Measurements from ENCODE around the gene SLC6A11. TPM values are rescaled to one million over a fixed set of nuclear protein-coding genes. Genes with fewer than 3 reads are reported as not detected.

Gene SLC6A11
- total and polyA plus RNA-seq, 2 of the 13 experiments (the other 11 are each of a cell fraction or from before 2014, with no cell fraction given): 17.9 to 34.5 TPM

DNA sequence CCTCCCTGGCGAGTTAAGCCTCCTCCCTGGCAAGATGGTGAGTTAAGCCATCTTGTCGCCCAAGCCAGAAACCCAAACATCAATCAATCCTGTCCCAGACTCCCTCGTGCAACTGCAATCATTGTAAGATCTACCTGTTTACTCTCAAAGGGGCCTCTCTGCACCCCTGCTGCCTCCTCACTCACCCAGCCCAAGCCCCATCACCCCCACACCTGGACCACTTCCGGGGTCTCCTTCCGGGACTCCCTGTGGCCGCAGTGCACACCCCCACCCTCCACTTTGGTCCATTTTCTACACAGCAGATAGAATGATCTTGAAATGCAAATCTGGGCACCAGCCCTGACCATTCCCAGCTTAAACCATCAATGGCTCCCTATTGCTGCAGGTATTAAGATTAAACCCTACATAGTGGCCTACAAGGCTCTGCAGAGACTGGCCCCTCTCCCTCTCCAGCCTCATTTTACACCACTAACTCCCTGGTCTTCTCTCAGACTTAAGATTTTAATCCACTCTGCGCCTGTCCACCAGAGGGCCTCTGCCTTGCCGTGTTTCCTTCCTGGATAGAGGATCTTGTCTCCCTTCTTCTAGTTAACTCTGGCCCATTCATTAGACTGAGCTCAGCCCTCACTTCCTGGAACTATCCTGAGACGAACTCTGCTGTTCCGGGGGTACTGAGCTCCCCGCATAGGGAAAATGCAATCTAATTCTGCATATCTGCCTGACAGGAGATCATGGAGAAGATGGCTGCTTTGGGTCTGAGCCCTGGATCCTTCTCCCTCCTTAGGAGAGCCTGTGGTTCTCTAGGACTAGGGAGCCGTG is 134.7 kb downstream of the SLC6A11 start (continued):
- TF ChIP-seq, protein P1, sequence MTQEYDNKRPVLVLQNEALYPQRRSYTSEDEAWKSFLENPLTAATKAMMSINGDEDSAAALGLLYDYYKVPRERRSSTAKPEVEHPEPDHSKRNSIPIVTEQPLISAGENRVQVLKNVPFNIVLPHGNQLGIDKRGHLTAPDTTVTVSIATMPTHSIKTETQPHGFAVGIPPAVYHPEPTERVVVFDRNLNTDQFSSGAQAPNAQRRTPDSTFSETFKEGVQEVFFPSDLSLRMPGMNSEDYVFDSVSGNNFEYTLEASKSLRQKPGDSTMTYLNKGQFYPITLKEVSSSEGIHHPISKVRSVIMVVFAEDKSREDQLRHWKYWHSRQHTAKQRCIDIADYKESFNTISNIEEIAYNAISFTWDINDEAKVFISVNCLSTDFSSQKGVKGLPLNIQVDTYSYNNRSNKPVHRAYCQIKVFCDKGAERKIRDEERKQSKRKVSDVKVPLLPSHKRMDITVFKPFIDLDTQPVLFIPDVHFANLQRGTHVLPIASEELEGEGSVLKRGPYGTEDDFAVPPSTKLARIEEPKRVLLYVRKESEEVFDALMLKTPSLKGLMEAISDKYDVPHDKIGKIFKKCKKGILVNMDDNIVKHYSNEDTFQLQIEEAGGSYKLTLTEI (CRISPR knock-in tag; conservative IDR thresholded peaks at IDR 0.05): no peak
- no peak for TF ChIP-seq ZNF749 (CRISPR knock-in tag; IDR thresholded peaks at IDR 0.05; ENCODE audit: borderline replicate concordance)
- no peak for TF ChIP-seq ZNF572 (CRISPR knock-in tag; IDR thresholded peaks at IDR 0.05)

DNA sequence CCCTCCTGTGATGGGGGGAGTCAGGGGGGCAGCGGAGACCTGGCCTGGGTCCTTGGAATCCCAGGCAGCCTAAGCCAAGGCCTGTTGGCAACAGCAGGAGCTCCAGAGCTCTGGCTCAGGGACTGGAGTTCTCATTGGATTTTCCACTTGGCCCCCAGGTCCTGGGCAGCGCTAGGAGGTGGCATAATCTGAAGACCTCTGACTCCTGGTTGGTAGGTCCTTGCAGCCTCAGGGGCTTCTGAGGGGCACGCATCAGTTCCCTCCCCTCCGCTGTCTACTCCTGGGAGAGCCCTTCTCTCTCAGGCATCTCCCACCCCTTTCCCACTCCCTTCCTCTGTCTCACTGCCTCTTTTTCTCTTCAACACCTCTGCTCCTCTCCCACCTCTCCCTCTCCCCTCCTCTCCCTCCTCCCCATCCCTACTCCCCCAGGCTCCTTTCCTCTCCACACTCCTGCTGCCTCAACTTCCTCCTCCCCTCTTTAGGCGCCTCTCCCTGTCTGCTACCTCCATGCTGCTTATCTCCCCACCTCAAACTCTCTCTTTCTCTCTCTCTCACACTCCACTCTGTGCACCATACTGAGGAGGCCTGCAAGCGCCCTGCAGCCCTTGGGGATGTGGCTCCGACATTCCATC is 135.4 kb downstream of the SLC6A11 start:
- ChIA-PET CTCF (ENCODE audit: low intra/inter-chr PET ratio, low total read pairs) (interaction anchor here (1.3 kb wide), 1 partner anchor 108 kb away, joined by 10 read pairs; no protein-coding TSS in a partner anchor), POLR2A (no interaction called here)
- DNase-seq (ENCODE audit: low spot score): no peak
- Histone ChIP-seq H2AFZ (ENCODE audit: low read length) (no peak overlapping the region), H3K27ac (ENCODE audit: extremely low read length, insufficient read depth, low read length) (no peak overlapping the region), H3K4me3 (replicated peaks in 1 of 3; ENCODE audit: insufficient read depth in 1 of 3, low read depth in 2 of 3, low read length in 3 of 3) (no peak overlapping the region), H3K36me3 (replicated peaks in 1 of 2; ENCODE audit: control insufficient read depth in 1 of 2, insufficient read depth in 2 of 2, low read length in 2 of 2) (no peaks in the 10 kb centered on the region), H3K79me2 (ENCODE audit: insufficient read depth, low read length) (no peaks in the 10 kb centered on the region), H3K4me2 (ENCODE audit: low read depth, low read length) (no peak overlapping the region), H3K9me3 (ENCODE audit: low read length) (no peaks in the 10 kb centered on the region), H3K4me1 (ENCODE audit: insufficient read depth, low read length) (no peaks in the 10 kb centered on the region), H3K27me3 (ENCODE audit: control insufficient read depth in 1 of 2, insufficient read depth in 2 of 2, low read length in 2 of 2) (peaks cover 8 to 40% of the 10 kb centered on the region in 2 experiments; a peak in 4 of 5 replicates), H4K20me1 (ENCODE audit: insufficient read depth, low read length) (no peaks in the 10 kb centered on the region), H3K9ac (ENCODE audit: insufficient read depth, low read depth, low read length) (no peak overlapping the region)
- no peak for FAIRE-seq
- in situ Hi-C loops (cut with HindIII; ENCODE audit: extremely low pct_ligation_motif_present, low pct_unique_long_range_greater_than_20kb) (no loop called here), intact Hi-C loops (cut with micrococcal nuclease; ENCODE audit: unreplicated experiment) (no loop called here)
- under 1% methylated on average over 5 of the region's 7 CpGs for WGBS (ENCODE audit: low lambda C conversion rate)
- no TSS peak for BruUV-seq (replicated peaks)
- no peak for ATAC-seq
- TF ChIP-seq SALL1 (CRISPR knock-in tag; IDR thresholded peaks at IDR 0.05) (no peak), ARHGAP35 (CRISPR knock-in tag; IDR thresholded peaks at IDR 0.05; ENCODE audit: borderline replicate concordance) (no peak), HNRNPK (IDR thresholded peaks at IDR 0.05; ENCODE audit: low read depth, low read length, poor library complexity, severe bottlenecking) (no peak), JUN (CRISPR knock-in tag; IDR thresholded peaks at IDR 0.05) (no peak), ZMYM4 (CRISPR knock-in tag; IDR thresholded peaks at IDR 0.05) (no peak), ZNF775 (CRISPR knock-in tag; IDR thresholded peaks at IDR 0.05; ENCODE audit: borderline replicate concordance) (no peak), TP53 (CRISPR knock-in tag; conservative IDR thresholded peaks at IDR 0.05) (no peak), ZNF124 (CRISPR knock-in tag; IDR thresholded peaks at IDR 0.05) (no peak), ZFP37 (CRISPR knock-in tag; IDR thresholded peaks at IDR 0.05; ENCODE audit: borderline replicate concordance) (no peak), EHMT2 (IDR thresholded peaks at IDR 0.05; ENCODE audit: borderline replicate concordance, low read depth, low read length) (no peak), ZNF569 (CRISPR knock-in tag; IDR thresholded peaks at IDR 0.05; ENCODE audit: borderline replicate concordance) (no peak), ZNF235 (CRISPR knock-in tag; IDR thresholded peaks at IDR 0.05; ENCODE audit: borderline replicate concordance) (no peak)
- TF ChIP-seq, protein P2, sequence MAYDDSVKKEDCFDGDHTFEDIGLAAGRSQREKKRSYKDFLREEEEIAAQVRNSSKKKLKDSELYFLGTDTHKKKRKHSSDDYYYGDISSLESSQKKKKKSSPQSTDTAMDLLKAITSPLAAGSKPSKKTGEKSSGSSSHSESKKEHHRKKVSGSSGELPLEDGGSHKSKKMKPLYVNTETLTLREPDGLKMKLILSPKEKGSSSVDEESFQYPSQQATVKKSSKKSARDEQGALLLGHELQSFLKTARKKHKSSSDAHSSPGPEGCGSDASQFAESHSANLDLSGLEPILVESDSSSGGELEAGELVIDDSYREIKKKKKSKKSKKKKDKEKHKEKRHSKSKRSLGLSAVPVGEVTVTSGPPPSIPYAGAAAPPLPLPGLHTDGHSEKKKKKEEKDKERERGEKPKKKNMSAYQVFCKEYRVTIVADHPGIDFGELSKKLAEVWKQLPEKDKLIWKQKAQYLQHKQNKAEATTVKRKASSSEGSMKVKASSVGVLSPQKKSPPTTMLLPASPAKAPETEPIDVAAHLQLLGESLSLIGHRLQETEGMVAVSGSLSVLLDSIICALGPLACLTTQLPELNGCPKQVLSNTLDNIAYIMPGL (CRISPR knock-in tag; IDR thresholded peaks at IDR 0.05; ENCODE audit: borderline replicate concordance in 1 of 2, low read depth in 1 of 2): no peak

Measured in HepG2 (cell line).